Measurements from ENCODE around the gene PHC2.
A peak's percentile ranks its signal among the peaks of the same experiment; 100 is the strongest.

Gene PHC2

GRCh38 chr1:33436557-33437285 lies 5.8 kb upstream of the PHC2 start:
- ATAC-seq = no peak
- TF ChIP-seq TCF4 (CRISPR knock-in tag; IDR thresholded peaks at IDR 0.05; ENCODE audit: borderline replicate concordance) (0 out of 2 replicates have a peak, but pooled peaks have one; percentile 62), ARNTL (CRISPR knock-in tag; IDR thresholded peaks at IDR 0.05; ENCODE audit: borderline replicate concordance, low read depth) (no peak), ESRRG (CRISPR knock-in tag; IDR thresholded peaks at IDR 0.05) (no peak), PATZ1 (CRISPR knock-in tag; IDR thresholded peaks at IDR 0.05; ENCODE audit: borderline replicate concordance) (no peak), BACH2 (CRISPR knock-in tag; IDR thresholded peaks at IDR 0.05; ENCODE audit: borderline replicate concordance) (no peak), ISL1 (CRISPR knock-in tag; IDR thresholded peaks at IDR 0.05) (no peak), OSR1 (CRISPR knock-in tag; IDR thresholded peaks at IDR 0.05) (no peak), CSDC2 (CRISPR knock-in tag; IDR thresholded peaks at IDR 0.05) (no peak), ZFP3 (CRISPR knock-in tag; IDR thresholded peaks at IDR 0.05) (no peak), ZFP30 (CRISPR knock-in tag; IDR thresholded peaks at IDR 0.05) (no peak), TOX (CRISPR knock-in tag; IDR thresholded peaks at IDR 0.05; ENCODE audit: borderline replicate concordance) (no peak), SNAI2 (CRISPR knock-in tag; IDR thresholded peaks at IDR 0.05) (no peak)
- TF ChIP-seq, protein P1, sequence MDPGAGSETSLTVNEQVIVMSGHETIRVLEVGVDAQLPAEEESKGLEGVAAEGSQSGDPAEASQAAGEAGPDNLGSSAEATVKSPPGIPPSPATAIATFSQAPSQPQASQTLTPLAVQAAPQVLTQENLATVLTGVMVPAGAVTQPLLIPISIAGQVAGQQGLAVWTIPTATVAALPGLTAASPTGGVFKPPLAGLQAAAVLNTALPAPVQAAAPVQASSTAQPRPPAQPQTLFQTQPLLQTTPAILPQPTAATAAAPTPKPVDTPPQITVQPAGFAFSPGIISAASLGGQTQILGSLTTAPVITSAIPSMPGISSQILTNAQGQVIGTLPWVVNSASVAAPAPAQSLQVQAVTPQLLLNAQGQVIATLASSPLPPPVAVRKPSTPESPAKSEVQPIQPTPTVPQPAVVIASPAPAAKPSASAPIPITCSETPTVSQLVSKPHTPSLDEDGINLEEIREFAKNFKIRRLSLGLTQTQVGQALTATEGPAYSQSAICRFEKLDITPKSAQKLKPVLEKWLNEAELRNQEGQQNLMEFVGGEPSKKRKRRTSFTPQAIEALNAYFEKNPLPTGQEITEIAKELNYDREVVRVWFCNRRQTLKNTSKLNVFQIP (CRISPR knock-in tag; IDR thresholded peaks at IDR 0.05; ENCODE audit: borderline replicate concordance, low read depth) = no peak
- TF ChIP-seq, protein P2, sequence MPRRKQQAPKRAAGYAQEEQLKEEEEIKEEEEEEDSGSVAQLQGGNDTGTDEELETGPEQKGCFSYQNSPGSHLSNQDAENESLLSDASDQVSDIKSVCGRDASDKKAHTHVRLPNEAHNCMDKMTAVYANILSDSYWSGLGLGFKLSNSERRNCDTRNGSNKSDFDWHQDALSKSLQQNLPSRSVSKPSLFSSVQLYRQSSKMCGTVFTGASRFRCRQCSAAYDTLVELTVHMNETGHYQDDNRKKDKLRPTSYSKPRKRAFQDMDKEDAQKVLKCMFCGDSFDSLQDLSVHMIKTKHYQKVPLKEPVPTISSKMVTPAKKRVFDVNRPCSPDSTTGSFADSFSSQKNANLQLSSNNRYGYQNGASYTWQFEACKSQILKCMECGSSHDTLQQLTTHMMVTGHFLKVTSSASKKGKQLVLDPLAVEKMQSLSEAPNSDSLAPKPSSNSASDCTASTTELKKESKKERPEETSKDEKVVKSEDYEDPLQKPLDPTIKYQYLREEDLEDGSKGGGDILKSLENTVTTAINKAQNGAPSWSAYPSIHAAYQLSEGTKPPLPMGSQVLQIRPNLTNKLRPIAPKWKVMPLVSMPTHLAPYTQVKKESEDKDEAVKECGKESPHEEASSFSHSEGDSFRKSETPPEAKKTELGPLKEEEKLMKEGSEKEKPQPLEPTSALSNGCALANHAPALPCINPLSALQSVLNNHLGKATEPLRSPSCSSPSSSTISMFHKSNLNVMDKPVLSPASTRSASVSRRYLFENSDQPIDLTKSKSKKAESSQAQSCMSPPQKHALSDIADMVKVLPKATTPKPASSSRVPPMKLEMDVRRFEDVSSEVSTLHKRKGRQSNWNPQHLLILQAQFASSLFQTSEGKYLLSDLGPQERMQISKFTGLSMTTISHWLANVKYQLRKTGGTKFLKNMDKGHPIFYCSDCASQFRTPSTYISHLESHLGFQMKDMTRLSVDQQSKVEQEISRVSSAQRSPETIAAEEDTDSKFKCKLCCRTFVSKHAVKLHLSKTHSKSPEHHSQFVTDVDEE (CRISPR knock-in tag; IDR thresholded peaks at IDR 0.05) = peak; percentile 45; the same call in 1 of the 2 replicates

GRCh38 chr1:33435096-33435820 lies 4.4 kb upstream of the PHC2 start:
- TF ChIP-seq ARNTL (CRISPR knock-in tag; IDR thresholded peaks at IDR 0.05; ENCODE audit: borderline replicate concordance, low read depth) (no peak), ZFP3 (CRISPR knock-in tag; IDR thresholded peaks at IDR 0.05) (no peak), PATZ1 (CRISPR knock-in tag; IDR thresholded peaks at IDR 0.05; ENCODE audit: borderline replicate concordance) (no peak), SNAI2 (CRISPR knock-in tag; IDR thresholded peaks at IDR 0.05) (no peak), CSRNP3 (CRISPR knock-in tag; IDR thresholded peaks at IDR 0.05) (no peak), ZNF70 (CRISPR knock-in tag; IDR thresholded peaks at IDR 0.05) (no peak)
- TF ChIP-seq, protein P1 (CRISPR knock-in tag; IDR thresholded peaks at IDR 0.05; ENCODE audit: borderline replicate concordance, low read depth) = no peak
- TF ChIP-seq, protein P2 (CRISPR knock-in tag; IDR thresholded peaks at IDR 0.05) = no peak
- ATAC-seq = no peak
